ENCODE results near the gene SYN1.

Gene SYN1

GRCh38 chrX:47645530-47645929, 25.9 kb upstream of the SYN1 start:
- H3K27me3 ChIP-seq (ENCODE audit: low read length) = no peaks in the 10 kb centered on the region
- H3K79me2 ChIP-seq (ENCODE audit: insufficient read depth, low read length) = peaks cover 22% of the 10 kb centered on the region; the same call in 1 of the 2 replicates
- no peaks in the 10 kb centered on the region for H3K9me2 ChIP-seq (replicated peaks; ENCODE audit: insufficient read depth, low read length)
- H3K9ac ChIP-seq (ENCODE audit: low read length) = no peak overlapping the region
- no peaks in the 10 kb centered on the region for H3F3A ChIP-seq (ENCODE audit: insufficient read depth)
- H3K36me3 ChIP-seq (ENCODE audit: low read length) = no peaks in the 10 kb centered on the region
- no peaks in the 10 kb centered on the region for H4K20me1 ChIP-seq (ENCODE audit: low read depth, low read length)
- H3K27ac ChIP-seq (ENCODE audit: low read depth, low read length) = no peak overlapping the region
- TF ChIP-seq EZH2phosphoT487 (conservative IDR thresholded peaks at IDR 0.05; ENCODE audit: low read length) = no peak
- no peak for TF ChIP-seq CTCF (IDR thresholded peaks at IDR 0.05; ENCODE audit: insufficient read depth, low read length, poor library complexity, severe bottlenecking)
- no peak overlapping the region for H2AFZ ChIP-seq (ENCODE audit: low read depth, low read length, severe bottlenecking)
- no peak overlapping the region for H3K4me2 ChIP-seq (ENCODE audit: low read depth, low read length, poor library complexity, severe bottlenecking)
- H3K4me3 ChIP-seq (ENCODE audit: insufficient read depth, low read length, poor library complexity, severe bottlenecking) = no peak overlapping the region
- H3K9me3 ChIP-seq (ENCODE audit: insufficient read depth, low read length) = no peaks in the 10 kb centered on the region

GRCh38 chrX:47644557-47645091, 25.0 kb upstream of the SYN1 start:
- H3K4me2 ChIP-seq (ENCODE audit: low read depth, low read length, poor library complexity, severe bottlenecking) = no peak overlapping the region
- H3K36me3 ChIP-seq (ENCODE audit: low read length) = peaks cover 5% of the 10 kb centered on the region; the same call in 1 of the 2 replicates
- no peaks in the 10 kb centered on the region for H3K9me3 ChIP-seq (ENCODE audit: insufficient read depth, low read length)
- H4K20me1 ChIP-seq (ENCODE audit: low read depth, low read length) = no peaks in the 10 kb centered on the region
- H3K27ac ChIP-seq (ENCODE audit: low read depth, low read length) = no peak overlapping the region
- H3F3A ChIP-seq (ENCODE audit: insufficient read depth) = no peaks in the 10 kb centered on the region
- TF ChIP-seq CTCF (IDR thresholded peaks at IDR 0.05; ENCODE audit: insufficient read depth, low read length, poor library complexity, severe bottlenecking) (no peak), EZH2phosphoT487 (conservative IDR thresholded peaks at IDR 0.05; ENCODE audit: low read length) (no peak)
- H3K4me3 ChIP-seq (ENCODE audit: insufficient read depth, low read length, poor library complexity, severe bottlenecking) = no peak overlapping the region
- no peak overlapping the region for H3K9ac ChIP-seq (ENCODE audit: low read length)
- H3K27me3 ChIP-seq (ENCODE audit: low read length) = no peaks in the 10 kb centered on the region
- no peak overlapping the region for H2AFZ ChIP-seq (ENCODE audit: low read depth, low read length, severe bottlenecking)
- no peaks in the 10 kb centered on the region for H3K9me2 ChIP-seq (replicated peaks; ENCODE audit: insufficient read depth, low read length)
- peaks cover 20% of the 10 kb centered on the region; the same call in 1 of the 2 replicates for H3K79me2 ChIP-seq (ENCODE audit: insufficient read depth, low read length)

- no peaks in the 10 kb centered on the region for H4K20me1 ChIP-seq (ENCODE audit: low read depth, low read length)
- no peak for TF ChIP-seq CTCF (IDR thresholded peaks at IDR 0.05; ENCODE audit: insufficient read depth, low read length, poor library complexity, severe bottlenecking)
- TF ChIP-seq EZH2phosphoT487 (conservative IDR thresholded peaks at IDR 0.05; ENCODE audit: low read length) = no peak
- H3F3A ChIP-seq (ENCODE audit: insufficient read depth) = no peaks in the 10 kb centered on the region
- H3K79me2 ChIP-seq (ENCODE audit: insufficient read depth, low read length) = peaks cover 13% of the 10 kb centered on the region; the same call in 1 of the 2 replicates
- H3K27ac ChIP-seq (ENCODE audit: low read depth, low read length) = no peak overlapping the region
- no peaks in the 10 kb centered on the region for H3K9me2 ChIP-seq (replicated peaks; ENCODE audit: insufficient read depth, low read length)
- no peak overlapping the region for H3K4me2 ChIP-seq (ENCODE audit: low read depth, low read length, poor library complexity, severe bottlenecking)
- H3K36me3 ChIP-seq (ENCODE audit: low read length) = peaks cover 5% of the 10 kb centered on the region; the same call in 1 of the 2 replicates
- H3K9ac ChIP-seq (ENCODE audit: low read length) = no peak overlapping the region
- no peaks in the 10 kb centered on the region for H3K9me3 ChIP-seq (ENCODE audit: insufficient read depth, low read length)
- H3K4me3 ChIP-seq (ENCODE audit: insufficient read depth, low read length, poor library complexity, severe bottlenecking) = no peak overlapping the region
- no peaks in the 10 kb centered on the region for H3K27me3 ChIP-seq (ENCODE audit: low read length)
- H2AFZ ChIP-seq (ENCODE audit: low read depth, low read length, severe bottlenecking) = no peak overlapping the region
Measured at GRCh38 chrX:47643926-47644325, 24.3 kb upstream of the SYN1 start.

Measured in SU-DHL-6 (cell line).